Activated CD4-positive, alpha-beta T cell treated with anti-CD3 and anti-CD28 coated beads, Interleukin-2, Interleukin-4, amounts not matched to agents 100 ng/mL and 50 ng/mL, durations not matched to agents 16 hours and 8 hours (primary cell): ENCODE results near the gene ZBTB46.

Experiments used
- DNase-seq: peaks from one replicate; pipeline ENCODE4 v3.0.0-alpha.2; 2020; ENCODE audit warnings: low spot score

Gene ZBTB46

DNA sequence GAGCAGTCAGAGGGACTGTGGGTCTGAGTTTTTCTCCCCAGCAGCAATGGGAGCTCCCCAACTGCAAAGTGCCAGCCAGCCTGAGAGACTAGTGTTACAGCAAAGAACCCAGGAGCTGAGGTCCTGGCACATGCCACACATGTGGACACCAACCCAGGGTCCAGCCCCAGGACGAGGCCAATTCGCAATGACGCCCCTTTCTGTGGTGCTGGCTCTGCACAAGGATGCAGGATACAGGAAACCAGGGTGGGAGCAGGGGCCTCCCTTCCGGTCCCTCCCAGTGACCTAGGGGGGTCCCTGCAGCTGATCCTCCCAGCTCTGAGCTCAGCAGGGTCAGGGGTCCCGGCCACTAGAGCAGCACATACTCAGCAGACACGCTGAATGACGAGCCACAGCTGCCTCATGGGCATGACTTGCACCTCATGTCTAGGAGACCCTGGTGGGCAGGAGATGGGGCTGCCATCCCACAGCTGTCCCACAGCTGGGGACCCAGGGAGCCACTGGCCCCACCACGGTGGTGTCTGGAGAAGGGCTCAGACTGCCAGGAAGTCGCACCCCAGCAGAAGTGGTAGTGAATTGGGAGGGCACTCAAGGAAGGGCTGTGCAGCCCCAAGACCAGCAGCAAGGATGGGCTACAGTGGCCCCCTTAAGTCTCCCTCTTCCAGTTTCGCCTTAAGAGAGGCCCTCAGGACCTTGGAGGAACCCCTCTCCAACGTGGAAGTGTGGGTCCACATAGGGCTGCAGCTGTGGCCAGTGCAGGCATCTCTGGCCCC, 126.9 kb downstream of the ZBTB46 start:
- no peak for DNase-seq

- no peak for DNase-seq
Observed at GRCh38 chr20:63703471-63703975, 127.5 kb downstream of the ZBTB46 start.

DNA sequence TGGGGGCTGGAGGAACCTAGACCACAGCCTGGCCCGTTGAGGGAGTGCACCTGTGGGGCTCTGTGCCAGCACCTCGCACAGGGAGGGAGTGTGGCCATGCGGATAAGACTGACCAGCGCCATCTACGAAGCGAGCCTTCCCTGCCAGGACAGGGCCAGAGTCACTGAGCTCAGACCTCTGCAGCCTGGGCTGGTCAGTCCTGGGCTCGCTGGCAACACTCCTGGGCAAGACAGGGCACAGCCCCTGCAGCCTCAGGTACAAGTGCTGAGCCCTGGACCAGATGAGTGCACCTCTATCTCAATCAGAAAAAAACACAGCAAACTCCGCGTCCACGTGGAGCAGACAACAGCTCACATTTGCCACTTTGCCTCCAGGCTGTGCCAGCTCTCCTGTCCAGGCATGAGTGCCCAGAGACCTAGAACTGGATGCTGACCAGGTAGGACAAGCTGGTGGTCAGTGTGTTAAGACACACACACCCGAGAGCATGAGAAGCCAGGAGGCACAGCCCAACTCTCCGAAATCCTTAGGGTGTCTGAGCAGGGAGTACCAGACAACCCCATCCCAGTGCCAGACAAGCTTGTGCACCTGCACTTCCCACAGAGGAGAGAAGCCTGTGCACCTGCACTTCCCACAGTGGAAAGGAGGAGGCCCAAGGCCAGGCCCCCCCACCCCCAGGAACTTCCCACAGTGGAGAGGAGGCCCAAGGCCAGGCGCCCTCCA, 128.2 kb downstream of the ZBTB46 start:
- DNase-seq, result no peak

- DNase-seq, result no peak
Observed at GRCh38 chr20:63702036-63702665, 128.9 kb downstream of the ZBTB46 start.

GRCh38 chr20:63701329-63702035, 129.6 kb downstream of the ZBTB46 start:
- DNase-seq, result no peak

GRCh38 chr20:63701051-63701328, 130.1 kb downstream of the ZBTB46 start:
- DNase-seq, result no peak

- DNase-seq, result no peak
Observed at GRCh38 chr20:63700199-63701050, 130.6 kb downstream of the ZBTB46 start.

- DNase-seq, result no peak
Observed at GRCh38 chr20:63699466-63700198, 131.4 kb downstream of the ZBTB46 start.

- peak; percentile 38 for DNase-seq
Observed at GRCh38 chr20:63698739-63699465, 132.2 kb downstream of the ZBTB46 start.

GRCh38 chr20:63697868-63698545, 133.1 kb downstream of the ZBTB46 start:
- no peak for DNase-seq

DNA sequence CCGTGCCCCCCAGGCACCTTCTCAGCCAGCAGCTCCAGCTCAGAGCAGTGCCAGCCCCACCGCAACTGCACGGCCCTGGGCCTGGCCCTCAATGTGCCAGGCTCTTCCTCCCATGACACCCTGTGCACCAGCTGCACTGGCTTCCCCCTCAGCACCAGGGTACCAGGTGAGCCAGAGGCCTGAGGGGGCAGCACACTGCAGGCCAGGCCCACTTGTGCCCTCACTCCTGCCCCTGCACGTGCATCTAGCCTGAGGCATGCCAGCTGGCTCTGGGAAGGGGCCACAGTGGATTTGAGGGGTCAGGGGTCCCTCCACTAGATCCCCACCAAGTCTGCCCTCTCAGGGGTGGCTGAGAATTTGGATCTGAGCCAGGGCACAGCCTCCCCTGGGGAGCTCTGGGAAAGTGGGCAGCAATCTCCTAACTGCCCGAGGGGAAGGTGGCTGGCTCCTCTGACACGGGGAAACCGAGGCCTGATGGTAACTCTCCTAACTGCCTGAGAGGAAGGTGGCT, 133.7 kb downstream of the ZBTB46 start:
- no peak for DNase-seq

- no peak for DNase-seq
Observed at GRCh38 chr20:63696628-63697356, 134.3 kb downstream of the ZBTB46 start, which contains the start of gene TNFRSF6B. Gene TNFRSF6B, plus strand, starts transcription at chr20:63696652. Its CDS starts 116 bp downstream, at chr20:63696768.

GRCh38 chr20:63696306-63696627, 134.8 kb downstream of the ZBTB46 start:
- no peak for DNase-seq

- DNase-seq, result no peak
Observed at GRCh38 chr20:63695424-63696305, 135.4 kb downstream of the ZBTB46 start.

DNA sequence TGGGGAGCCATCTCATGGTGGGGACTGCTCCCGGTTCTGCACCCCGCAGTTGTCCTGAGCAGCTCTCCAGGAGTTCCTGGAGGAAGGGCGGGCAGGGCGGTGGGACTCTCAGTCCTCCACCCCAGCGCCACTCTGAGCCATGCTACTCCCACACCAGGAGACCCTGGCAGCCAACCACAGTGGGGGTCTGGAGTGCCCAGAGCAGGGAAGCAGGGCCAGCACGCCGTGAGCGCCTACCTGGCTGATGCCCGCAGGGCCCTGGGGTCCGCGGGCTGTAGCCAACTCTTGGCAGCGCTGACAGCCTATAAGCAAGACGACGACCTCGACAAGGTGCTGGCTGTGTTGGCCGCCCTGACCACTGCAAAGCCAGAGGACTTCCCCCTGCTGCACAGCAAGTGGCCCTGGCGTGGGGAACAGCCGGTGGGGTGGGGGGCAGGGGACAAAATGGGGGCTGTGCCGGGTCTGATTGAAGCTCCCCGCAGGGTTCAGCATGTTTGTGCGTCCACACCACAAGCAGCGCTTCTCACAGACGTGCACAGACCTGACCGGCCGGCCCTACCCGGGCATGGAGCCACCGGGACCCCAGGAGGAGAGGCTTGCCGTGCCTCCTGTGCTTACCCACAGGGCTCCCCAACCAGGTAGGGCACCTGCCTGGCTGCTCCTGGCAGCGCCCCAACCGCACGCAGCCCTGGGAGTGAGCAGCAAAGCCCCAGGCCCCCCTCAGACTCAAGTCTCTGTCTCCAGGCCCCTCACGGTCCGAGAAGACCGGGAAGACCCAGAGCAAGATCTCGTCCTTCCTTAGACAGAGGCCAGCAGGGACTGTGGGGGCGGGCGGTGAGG, 136.3 kb downstream of the ZBTB46 start:
- no peak for DNase-seq

- DNase-seq, result no peak
Observed at GRCh38 chr20:63693733-63694583, 137.1 kb downstream of the ZBTB46 start.
